SJCRH30 (cell line): Measurements from ENCODE around the gene SLC16A5. TPM values are rescaled to one million over a fixed set of nuclear protein-coding genes. Genes with fewer than 3 reads are reported as not detected.

ENCODE experiments used
- total RNA-seq: library from RNA; depleted of rRNA; stranded (reverse); fragments of >200 nt; shearing (Covaris generic); gene quantifications from 2 replicates; pipeline ENCODE4 v1.2.3, GENCODE V29; 2014; rRNA removed

Gene SLC16A5
- total RNA-seq, 1 experiment from 2014 or later = 0.04 TPM

Other genes with a start within 250 kb of the SLC16A5 start
- gene GRIN2C, start 228.1 kb upstream of the SLC16A5 start, total RNA-seq = not detected in 2 replicates
- 6.7 and 7.2 TPM in 2 replicates for gene FDXR, start 215.0 kb upstream of the SLC16A5 start, total RNA-seq
- gene FADS6, start 194.3 kb upstream of the SLC16A5 start, total RNA-seq = not detected in 2 replicates
- 0.08 and 0.14 TPM in 2 replicates for gene USH1G, start 164.7 kb upstream of the SLC16A5 start, total RNA-seq
- gene OTOP2, start 163.7 kb upstream of the SLC16A5 start, total RNA-seq = not detected in 2 replicates
- gene OTOP3, start 152.1 kb upstream of the SLC16A5 start, total RNA-seq = not detected in 2 replicates
- 0.71 and 1.7 TPM in 2 replicates for gene HID1, start 115.2 kb upstream of the SLC16A5 start, total RNA-seq
- 10.9 and 11.3 TPM in 2 replicates for gene CDR2L, start 100.3 kb upstream of the SLC16A5 start, total RNA-seq
- gene MRPL58, start 75.3 kb upstream of the SLC16A5 start, total RNA-seq = 39.6 and 39.8 TPM in 2 replicates
- gene ATP5PD, start 41.0 kb upstream of the SLC16A5 start, total RNA-seq = 337 and 350 TPM in 2 replicates
- 34.4 and 34.5 TPM in 2 replicates for gene KCTD2, start 40.7 kb upstream of the SLC16A5 start, total RNA-seq
- 9.6 and 10.9 TPM in 2 replicates for gene ARMC7, start 22.0 kb downstream of the SLC16A5 start, total RNA-seq
- 34.5 and 36.0 TPM in 2 replicates for gene NT5C, start 43.8 kb downstream of the SLC16A5 start, total RNA-seq
- 313 and 320 TPM in 2 replicates for gene JPT1, start 66.6 kb downstream of the SLC16A5 start, total RNA-seq
- gene SUMO2, start 95.0 kb downstream of the SLC16A5 start, total RNA-seq = 433 and 472 TPM in 2 replicates
- 95.4 and 103 TPM in 2 replicates for gene NUP85, start 117.7 kb downstream of the SLC16A5 start, total RNA-seq
- gene GGA3, start 173.7 kb downstream of the SLC16A5 start, total RNA-seq = 21.8 and 26.6 TPM in 2 replicates
- gene MRPS7, start 173.9 kb downstream of the SLC16A5 start, total RNA-seq = 123 and 142 TPM in 2 replicates
- 4.4 and 5.2 TPM in 2 replicates for gene MIF4GD, start 183.3 kb downstream of the SLC16A5 start, total RNA-seq
- gene SLC25A19, start 201.5 kb downstream of the SLC16A5 start, total RNA-seq = 16.2 and 18.7 TPM in 2 replicates